ENCODE results near the gene MAGI2.

DNA sequence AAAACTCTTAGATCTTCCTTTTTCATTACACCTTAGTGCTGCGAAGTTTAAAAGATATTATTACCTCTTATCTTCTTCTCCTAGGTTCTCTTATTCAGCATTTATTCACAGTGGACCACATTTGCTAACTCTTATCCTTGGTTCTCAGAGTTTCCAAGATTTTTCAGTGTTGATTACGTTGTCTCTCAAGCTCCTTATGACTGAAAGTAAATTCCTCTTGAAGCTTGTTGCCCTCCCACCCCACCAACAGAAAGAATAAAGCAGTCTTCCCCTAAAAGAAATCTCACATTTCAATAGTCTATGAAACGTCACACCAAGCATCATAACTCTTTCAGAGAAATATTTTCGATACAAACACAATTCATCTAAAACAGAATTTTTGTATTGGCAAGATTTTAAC lies 362.5 kb downstream of the MAGI2 start:
- no peak for TF ChIP-seq EZH2 (IDR thresholded peaks at IDR 0.05; ENCODE audit: borderline replicate concordance, low read depth, low read length, severe bottlenecking)
- TF ChIP-seq, protein P1, sequence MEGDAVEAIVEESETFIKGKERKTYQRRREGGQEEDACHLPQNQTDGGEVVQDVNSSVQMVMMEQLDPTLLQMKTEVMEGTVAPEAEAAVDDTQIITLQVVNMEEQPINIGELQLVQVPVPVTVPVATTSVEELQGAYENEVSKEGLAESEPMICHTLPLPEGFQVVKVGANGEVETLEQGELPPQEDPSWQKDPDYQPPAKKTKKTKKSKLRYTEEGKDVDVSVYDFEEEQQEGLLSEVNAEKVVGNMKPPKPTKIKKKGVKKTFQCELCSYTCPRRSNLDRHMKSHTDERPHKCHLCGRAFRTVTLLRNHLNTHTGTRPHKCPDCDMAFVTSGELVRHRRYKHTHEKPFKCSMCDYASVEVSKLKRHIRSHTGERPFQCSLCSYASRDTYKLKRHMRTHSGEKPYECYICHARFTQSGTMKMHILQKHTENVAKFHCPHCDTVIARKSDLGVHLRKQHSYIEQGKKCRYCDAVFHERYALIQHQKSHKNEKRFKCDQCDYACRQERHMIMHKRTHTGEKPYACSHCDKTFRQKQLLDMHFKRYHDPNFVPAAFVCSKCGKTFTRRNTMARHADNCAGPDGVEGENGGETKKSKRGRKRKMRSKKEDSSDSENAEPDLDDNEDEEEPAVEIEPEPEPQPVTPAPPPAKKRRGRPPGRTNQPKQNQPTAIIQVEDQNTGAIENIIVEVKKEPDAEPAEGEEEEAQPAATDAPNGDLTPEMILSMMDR (IDR thresholded peaks at IDR 0.05; ENCODE audit: borderline replicate concordance, extremely low read depth, low read length, poor library complexity, severe bottlenecking), result no peak

Measured in DND-41 (cell line).